Left colon (tissue), 2 donors: Measurements from ENCODE around the gene DSCAML1. TPM values are rescaled to one million over a fixed set of nuclear protein-coding genes. Genes with fewer than 3 reads are reported as not detected.

Experiments
- ATAC-seq: fragments of 200-7000 bp; cut with Tn5 transposase; one replicate; pipeline ENCODE4 v1.9.1; 2020; ENCODE audit warnings: mild to moderate bottlenecking, moderate library complexity
- DNase-seq, 2 donors: peaks; one replicate each; pipeline ENCODE4 v3.0.0-alpha.2; 2020
- intact Hi-C, 2 donors: fragments of 100-400 bp; cut with DNase I in 1 of 2; cut with micrococcal nuclease in 1 of 2; formaldehyde crosslinking; loops; one replicate each; pipeline versions ENCODE4 v1.11.2 to v1.14.0; 2022; cut with DNase I, micrococcal nuclease
- total RNA-seq, 2 donors: library from RNA; stranded (reverse); fragmentation: NEBNext Ultra II Directional; extraction: Animal tissue kit (Norgen Biotek cat#: 25700); gene quantifications; one replicate each; pipeline ENCODE4 v1.2.1, GENCODE V29; 2021
- donor health status: DM: no; HTN: no; CAD: no.
- donor health status: DM: yes; HTN: yes; CAD: no.

DSCAML1 gene
- total RNA-seq, 2 donors from 2014 or later = 3.6 to 8.6 TPM

DNA sequence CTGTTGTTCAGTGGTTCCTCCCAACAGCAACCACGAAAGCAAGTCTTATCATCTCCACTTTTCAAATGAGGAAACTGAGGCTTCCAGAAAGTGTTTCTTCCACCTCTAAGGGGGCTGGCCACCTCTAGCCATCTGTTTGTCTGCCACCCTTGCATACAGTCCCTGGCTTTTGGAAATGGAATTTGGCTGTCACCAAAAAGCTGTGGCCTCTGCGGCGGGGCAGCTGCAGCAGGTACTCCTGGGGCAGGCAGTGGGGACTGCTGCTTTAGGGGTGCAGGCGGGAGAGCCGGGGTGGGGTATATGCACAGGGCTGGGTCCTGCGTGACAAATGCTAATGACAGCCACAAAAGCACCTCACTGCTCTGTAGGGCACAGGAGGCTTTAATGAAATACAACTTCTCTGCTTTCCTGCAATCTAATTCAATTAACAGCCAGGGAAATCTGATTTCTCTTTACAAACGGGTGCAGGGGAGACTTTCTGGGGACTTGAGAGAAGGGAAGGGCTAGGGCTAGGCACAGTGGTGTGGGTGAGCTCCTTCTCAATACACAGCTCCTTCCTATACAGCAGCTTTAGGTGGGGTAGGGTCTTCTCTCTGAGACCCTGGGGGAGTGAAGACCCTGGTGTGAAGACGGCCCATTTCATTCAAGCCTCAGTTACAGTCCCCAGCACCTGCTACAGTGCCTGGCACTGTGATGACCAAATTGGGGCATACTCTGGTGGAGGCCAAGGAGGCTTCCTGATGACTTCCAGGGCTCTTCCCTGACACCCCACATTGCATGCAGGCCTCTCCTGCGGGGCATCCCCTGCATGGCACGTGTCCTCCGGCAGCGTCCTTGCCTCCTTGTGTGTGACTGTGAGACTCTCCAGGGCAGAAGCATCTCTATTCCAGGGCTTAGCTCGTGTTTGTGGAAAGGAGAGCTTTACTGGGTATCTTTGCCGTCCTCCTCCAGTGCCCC is 307.7 kb downstream of the DSCAML1 start:
- no peak for DNase-seq
- no peak for ATAC-seq
- intact Hi-C loops = no loop called here

DNA sequence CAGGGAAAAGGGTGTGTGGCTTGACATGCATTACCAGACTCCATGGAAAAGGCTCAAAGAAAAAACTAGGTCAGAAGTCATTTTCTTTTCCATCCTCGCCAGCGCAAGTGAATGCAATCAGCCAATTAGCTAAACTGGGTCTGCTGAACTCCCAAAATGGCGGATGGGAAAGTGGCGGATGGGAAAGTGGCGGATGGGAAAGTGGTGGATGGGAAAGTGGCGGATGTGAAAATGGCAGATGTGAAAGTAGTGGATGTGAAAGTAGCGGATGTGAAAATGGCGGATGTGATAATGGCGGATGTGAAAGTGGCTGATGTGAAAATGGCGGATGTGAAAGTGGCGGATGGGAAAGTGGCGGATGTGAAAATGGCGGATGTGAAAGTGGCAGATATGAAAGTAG is 311.0 kb downstream of the DSCAML1 start:
- DNase-seq = no peak
- intact Hi-C loops = no loop called here
- ATAC-seq = no peak

DNA sequence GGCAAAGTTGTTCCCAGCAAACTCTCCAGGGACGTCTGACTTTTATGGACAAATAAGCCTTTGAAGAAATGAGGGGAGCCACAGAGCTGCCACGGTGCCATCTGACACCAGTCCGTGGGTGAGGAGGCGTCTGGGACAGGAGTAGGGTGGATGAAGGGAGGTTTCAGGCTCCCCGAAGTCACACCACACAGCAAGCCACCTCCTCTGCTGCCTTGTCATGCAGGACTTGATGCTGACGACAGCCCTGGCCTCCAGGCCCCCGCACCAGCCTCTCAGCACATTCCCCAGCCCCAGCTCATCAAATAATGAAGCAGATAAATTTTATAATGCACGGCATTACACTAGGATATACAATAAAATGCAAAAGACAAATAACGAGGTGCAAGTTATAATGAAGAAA is 312.9 kb downstream of the DSCAML1 start:
- intact Hi-C loops = no loop called here
- ATAC-seq (no peak), DNase-seq (no peak)

DNA sequence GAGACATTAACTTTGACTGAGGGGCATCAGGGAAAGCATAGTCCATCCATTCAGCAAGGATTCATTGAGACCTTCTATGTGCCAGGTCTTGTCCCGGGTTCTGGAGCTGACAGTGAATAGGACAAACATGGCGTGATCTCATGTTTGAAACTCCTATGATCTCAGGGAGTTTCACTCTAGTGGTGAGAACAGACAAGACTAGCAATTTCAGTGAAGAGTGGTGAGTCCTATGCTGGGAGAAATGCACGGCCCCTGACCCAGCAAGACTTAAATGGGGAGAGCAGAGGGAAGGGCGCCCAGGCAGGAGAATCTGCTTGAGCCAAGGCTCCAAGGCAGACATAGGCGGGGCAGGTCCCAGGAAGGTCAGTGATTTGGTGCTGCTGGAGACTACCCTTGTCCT is 313.6 kb downstream of the DSCAML1 start:
- ATAC-seq (no peak), DNase-seq (no peak)
- intact Hi-C loops = no loop called here

DNA sequence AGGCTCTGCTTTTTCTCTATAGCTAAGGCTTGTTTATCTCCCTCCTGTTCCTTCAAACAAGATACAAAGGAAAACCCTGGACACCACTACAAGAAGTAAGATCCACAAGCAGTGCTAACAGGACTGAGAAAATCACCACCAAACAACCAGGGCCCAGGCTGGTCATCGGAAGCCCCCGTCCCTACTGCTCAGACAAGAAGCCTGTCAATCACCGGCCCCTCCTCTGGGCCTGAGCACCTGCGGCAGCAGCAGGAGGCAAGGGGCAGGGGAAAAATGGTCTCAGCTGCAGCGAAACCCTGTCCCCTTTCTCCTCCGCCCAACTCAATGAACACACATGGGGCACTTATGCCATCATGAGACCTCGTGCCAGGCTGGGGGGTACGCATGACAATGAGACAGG is 314.1 kb downstream of the DSCAML1 start:
- ATAC-seq = no peak
- intact Hi-C loops = no loop called here
- no peak for DNase-seq

DNA sequence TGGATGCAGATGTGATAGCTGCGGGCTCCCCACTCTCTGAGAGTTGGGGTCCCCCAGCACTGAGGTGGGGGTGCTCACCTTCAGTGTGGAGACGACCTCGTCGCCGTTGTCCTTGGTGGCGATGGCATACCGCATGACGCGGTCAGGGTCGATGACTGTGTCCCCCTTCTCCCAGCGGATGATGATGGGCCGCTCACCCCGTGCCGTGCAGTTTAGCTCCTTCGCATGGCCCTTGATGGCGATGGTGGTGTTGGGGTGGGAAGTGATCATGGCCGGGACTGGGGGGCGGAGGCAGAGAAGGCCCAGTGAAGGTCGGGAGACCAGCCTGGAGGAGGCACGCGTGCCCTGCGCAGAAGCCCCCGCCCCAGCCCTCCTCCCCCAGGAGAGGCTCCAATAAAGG is 315.1 kb downstream of the DSCAML1 start:
- ATAC-seq = no peak
- no peak for DNase-seq
- intact Hi-C loops = no loop called here

DNA sequence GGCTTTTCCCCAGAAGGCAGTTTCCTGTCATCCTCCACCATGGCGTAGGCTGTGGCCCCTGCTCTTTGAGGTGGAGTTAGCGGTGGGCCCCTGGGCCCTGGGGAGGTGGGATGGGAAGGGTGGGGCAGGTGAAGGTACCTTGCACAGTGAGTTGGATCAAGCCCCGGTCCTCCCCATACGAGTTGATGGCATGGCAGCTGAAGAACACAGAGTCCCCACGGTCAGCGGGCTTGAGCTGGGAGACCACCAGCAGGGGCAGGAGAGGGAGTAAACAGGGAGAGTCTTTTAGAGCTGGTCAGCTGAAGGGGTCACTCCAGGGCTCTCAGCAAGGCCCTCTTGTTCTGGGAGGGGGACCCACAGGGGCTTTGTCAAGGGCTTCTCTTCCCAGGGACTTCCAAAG is 316.0 kb downstream of the DSCAML1 start:
- intact Hi-C loops = no loop called here
- ATAC-seq (no peak), DNase-seq (no peak)

DNA sequence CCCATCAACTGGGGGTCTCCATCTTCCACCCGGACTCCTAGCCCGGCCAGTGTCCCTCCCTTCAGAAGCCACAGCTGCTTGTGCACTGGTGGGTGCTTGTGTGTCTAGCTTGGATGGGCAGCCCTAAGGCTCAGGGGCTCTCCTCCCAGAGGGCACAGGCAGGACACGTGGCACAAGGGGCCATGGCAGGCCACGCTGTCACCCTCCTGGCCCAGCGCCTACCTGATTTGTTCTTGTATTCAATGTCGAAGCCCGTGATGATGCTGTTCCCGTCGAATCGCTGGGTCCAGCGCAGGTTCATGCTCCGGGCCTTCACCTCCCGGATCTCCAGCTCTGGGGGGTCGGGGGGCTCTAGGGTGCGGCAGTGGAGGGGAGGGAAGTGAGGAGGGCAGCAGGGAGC is 316.8 kb downstream of the DSCAML1 start:
- DNase-seq = no peak
- no peak for ATAC-seq
- intact Hi-C loops = no loop called here

DNA sequence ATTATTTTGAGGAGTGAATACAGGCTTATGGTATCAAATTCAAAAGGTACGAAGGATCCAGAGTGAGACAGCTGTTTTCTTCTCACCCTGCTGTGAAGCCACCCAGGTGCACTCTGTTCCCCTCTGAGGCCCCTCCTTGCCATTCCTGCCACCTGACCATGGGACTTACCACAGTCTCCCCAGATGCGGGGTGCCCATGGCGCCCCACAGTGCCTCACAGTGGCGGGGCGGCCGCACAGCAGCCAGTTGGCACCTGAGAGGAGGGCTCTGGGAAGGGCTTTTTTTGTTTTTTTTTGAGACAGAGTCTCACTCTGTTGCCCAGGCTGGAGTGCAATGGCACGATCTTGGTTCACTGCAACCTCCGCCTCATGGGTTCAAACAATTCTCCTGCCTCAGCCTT is 317.6 kb downstream of the DSCAML1 start:
- ATAC-seq = no peak
- intact Hi-C loops = no loop called here
- no peak for DNase-seq

DNA sequence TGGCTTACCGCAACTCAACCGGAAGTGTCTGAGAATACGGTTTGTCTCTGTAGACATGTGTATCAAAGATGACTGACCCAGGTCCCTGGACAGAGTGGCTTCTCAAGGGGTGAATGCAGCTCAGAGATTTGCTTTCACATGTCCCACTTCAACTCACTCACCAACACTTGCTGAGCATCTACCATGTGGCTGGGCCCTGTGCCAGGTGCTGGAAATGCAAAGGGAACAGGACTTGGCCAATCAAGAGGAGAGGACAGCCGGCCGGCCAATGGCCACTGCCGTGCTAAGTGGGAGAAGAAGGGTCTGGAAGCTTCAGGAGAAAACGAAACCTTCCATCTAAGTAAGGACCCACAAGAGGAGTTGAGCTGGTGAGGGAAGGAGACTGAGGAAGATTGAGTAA is 318.1 kb downstream of the DSCAML1 start:
- ATAC-seq (no peak), DNase-seq (no peak)
- intact Hi-C loops = no loop called here

DNA sequence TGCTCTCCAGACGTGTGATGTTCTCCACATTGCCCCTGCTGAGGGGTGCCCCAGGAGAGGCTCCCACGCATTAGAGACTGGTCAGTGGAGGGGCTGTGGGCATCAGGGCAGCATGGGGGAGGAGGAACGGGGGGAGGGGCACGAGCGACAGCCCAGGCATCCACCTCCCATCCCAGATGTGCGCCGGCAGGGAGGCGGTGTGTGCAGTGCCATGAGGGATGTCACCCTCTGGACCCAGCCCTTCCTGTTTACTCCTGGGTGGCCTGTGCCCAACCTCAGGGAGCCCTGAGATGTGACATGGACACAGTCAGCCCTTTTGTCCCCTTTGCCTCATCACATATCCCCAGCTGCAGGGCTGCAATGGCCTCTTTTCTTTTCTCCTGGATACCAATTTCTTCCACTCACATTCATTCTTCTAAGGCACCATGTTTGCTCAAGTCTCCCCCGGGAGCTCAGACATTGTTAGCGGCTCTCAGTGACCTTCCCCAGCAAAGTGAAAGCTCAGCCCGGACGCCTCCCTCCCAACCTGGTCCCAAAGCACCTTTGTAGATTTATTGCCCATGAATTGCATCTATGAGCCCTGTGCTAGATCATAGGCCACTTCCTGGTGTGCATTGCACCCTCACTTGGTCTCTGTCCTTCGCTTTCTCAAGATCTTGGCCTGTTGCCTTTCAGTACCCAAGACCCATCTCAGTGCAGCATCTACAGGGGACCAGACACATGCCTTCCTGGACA is 318.7 kb downstream of the DSCAML1 start:
- peak in 1 of 2 donors; percentile 31 for DNase-seq
- intact Hi-C loops = no loop called here
- peak; percentile 99 for ATAC-seq

DNA sequence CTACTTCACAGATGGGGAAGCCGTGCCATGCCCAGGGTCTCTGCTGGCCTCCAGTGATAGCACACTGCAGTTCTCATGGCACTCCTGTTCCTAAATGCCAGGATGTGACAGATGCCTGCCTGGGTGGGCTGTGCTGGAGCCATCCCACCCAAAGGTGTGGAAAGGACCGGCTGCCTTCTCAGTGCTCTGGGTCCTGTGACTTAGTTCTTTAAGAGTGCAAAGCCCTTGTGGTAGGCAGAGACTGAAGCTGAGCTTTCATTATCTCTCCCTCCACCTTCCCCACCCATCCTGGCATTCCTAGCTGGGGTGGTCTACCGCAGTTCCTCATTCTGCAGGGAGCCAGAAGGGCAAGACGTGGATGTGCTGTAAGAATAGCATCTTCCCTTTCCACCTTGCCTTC is 319.3 kb downstream of the DSCAML1 start:
- intact Hi-C loops = no loop called here
- no peak for ATAC-seq
- DNase-seq = no peak

DNA sequence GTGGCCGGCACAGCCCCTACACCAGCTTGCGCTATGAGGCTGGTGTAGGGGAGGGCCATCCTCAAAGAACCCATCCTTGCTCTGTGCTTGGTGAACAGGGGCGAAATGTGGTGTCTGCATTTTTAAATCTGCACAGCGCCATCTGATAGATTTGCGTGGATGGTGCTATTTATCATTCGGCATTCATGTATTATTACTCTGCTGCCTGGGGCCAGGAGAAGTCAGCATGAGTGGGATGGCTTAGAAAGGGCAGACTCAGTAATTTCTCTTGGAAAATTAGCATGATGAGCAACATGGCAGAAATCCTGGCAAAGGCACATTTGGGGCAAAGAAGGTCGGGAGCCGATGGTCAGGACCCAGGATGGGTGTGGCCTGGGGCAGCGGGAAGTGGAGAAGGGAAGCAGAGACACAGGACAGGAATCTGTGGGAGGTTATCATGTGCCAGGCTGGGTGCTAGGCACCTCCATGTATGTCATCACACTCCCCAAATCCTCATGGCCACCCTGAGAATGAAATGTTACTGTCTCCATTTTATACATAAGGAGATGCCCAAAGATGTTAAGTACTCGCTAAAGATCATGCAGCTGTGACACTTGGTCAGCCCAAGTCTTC is 320.4 kb downstream of the DSCAML1 start:
- DNase-seq (no peak), ATAC-seq (no peak)
- intact Hi-C loops = no loop called here

DNA sequence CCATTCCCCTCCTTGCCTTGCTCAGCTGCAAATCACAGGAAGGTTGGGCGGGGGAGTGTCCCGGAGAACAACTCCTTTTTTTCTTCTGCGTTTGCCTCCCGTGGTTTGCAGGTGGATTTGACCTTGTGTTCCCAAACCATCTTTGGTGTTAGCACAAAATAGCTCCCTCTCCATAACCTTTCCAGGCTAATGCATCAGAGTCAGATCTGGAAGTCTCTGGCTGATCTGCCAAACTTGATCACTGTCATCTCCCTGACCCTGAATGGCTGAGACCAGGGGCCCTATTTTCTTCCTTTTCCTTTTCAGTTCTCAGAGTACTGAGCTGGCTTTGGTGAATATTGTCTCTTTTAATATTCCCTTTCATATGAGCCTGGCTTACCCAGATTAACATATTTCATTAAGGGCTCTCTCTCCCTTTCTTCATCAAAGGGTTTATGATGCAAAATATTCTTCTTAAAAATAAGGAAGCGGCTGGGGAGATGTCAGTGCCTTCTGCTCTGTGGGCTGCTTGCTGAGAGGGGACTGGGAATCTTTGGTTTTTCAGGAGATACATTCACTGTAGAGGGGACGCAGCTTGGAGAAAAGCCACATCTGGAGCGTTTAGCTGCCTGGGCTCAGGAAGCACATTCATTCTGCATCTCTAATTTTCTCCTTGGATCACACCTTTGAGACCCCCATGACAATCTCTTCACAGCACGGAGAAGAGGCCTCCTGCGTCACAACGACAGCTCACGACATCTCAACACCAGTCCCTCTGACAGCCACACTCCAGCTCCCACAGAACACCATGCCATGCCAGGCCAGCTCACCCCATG is 321.1 kb downstream of the DSCAML1 start:
- intact Hi-C loops = no loop called here
- DNase-seq = no peak
- no peak for ATAC-seq

DNA sequence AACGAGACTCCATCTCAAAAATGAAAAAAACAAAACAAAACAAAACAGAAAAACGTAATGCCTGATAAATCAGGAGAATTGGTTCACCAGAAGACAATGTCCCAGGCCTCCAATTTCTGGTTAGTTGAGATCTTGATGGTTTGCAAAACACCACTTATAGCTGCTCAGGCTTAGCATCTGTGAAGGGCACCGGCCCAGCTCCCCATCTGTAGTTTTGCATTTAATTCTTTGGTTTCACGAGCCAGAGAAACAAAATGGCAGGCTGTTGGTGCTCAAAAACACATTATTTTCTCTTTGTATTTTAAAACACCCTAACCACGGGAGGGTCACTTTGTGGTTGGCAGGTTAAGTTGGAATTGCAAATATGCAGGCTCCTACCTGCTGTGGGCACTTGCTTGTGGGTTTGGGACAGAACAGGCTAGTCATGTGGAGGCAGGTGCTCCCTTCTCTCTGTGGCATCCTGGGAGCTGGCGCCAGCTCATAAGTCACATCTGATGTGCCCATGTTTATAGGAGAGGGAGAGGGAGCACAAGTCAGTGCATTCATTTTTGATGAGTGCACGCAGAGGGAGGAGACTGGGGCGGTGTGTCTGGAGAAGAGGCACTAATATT is 323.4 kb downstream of the DSCAML1 start:
- ATAC-seq (no peak), DNase-seq (no peak)
- intact Hi-C loops = no loop called here

DNA sequence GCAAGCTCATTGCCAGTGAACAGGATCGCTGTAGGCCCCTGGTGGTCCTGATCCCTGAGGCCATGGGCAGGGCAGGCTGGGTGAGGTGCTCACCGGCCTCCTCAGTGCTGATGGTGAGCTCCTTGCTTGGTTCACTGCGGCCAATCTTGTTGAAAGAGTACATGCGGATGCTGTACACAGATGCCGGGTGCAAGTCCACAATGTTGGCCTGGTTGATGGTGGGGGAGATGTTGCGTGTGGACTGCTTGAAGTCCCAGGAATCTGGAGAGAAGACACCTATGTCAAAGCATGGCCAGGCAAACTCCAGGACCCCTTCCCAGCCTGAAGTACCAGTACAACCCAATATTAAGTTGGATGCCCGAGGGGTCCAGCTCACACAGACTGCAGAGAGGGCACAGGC is 325.2 kb downstream of the DSCAML1 start:
- ATAC-seq (no peak), DNase-seq (no peak)
- intact Hi-C loops = no loop called here

DNA sequence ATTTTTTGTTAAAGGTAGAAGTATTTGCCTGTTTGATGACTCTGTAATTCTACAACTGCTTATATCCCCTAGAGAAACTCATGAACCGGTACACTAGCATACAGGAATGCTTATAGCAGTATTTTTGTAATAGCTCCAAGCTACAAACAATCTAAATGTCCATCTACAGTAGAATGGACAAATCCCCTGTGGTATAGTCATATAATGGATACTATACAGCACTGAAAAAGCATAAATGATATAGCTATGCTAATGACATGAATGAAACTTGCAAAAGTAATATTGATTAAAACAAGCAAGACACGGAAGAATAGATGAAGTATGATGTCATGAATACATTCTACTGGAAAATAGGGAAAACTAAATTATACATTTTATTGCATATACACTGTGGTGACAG is 326.4 kb downstream of the DSCAML1 start:
- intact Hi-C loops = no loop called here
- DNase-seq (no peak), ATAC-seq (no peak)

DNA sequence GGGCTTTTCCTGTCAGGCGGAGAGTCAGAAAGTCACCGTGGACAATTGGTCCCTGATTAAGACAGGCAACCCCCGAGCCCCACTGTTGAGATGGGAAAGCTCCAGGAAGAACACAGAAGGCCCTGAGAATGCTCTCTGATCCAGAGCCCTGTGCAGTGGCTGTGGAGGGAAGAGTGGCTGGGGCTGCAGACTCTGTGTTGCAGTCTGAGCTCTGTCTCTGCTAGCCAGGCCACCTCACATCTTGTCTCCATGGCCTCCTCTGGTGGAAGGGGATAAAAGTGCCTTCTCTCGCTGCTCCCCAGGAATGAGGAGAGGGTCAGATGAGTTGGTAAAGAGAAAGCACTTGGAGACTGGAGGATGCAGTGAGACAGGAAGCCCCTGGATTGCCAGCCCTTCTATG is 328.1 kb downstream of the DSCAML1 start:
- ATAC-seq (no peak), DNase-seq (no peak)
- intact Hi-C loops = no loop called here

DNA sequence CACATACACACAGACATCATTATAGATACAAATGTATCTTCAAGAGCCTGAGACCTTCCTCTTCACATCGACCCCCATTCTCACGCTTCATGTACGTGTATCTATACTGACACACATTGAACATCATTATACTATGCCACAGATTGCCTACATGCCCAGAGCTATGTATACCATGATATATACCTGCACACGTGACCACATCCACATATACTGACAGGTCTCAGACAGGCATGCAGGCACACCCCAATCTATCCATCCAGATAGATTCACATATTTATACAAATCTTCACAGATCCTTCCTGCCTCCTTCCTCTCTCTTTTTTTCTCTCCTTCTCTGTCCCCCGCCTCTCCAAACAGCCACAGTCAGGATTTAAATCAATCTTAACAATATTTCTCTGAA is 329.2 kb downstream of the DSCAML1 start:
- no peak for ATAC-seq
- no peak for DNase-seq
- intact Hi-C loops = no loop called here
